Hepatocyte (in vitro differentiated cells): ENCODE results near the gene ZNF525.

Experiments used
- EZH2 ChIP-seq: fragments of 200-600 bp; sonication (generic); IDR thresholded peaks from 2 replicates; pipeline ENCODE4 v1.6.1; 2016; ENCODE audit warnings: antibody characterized with exemption, mild to moderate bottlenecking, borderline replicate concordance
- EZH2phosphoT487 ChIP-seq: fragments of 200-600 bp; sonication (generic); IDR thresholded peaks from one replicate; pipeline ENCODE4 v1.6.1; 2018; ENCODE audit warnings: antibody characterized with exemption, mild to moderate bottlenecking, low read depth, moderate library complexity; ENCODE audit not compliant: unreplicated experiment, severe bottlenecking
- TF ChIP-seq, protein P1 (sequence below): fragments of 200-600 bp; sonication (generic); IDR thresholded peaks from 2 replicates; pipeline ENCODE4 v1.5.1; 2016; ENCODE audit warnings: antibody characterized with exemption, mild to moderate bottlenecking; ENCODE audit not compliant: poor library complexity

DNA sequence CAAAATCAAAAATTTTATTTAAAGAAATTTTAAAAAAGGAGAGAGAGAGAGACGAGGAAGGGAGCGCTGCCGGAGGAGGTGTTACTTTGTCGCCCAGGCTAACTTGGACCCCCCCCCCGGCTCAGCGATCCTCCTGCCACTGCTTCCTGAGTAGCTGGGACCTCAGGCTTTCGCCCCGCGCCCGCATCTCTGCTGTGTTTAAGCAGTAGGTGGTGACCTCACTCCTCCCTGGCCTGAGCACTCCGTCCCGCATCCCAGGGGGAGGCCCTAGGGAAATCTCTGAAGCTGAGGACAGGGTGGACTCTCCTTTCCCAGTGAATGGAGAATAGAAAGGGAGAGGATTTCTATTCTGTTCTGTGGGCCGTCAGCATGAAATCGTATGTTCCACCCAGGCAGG is 32.4 kb upstream of the ZNF525 start:
- TF ChIP-seq EZH2 (no peak), EZH2phosphoT487 (no peak)
- TF ChIP-seq, protein P1, sequence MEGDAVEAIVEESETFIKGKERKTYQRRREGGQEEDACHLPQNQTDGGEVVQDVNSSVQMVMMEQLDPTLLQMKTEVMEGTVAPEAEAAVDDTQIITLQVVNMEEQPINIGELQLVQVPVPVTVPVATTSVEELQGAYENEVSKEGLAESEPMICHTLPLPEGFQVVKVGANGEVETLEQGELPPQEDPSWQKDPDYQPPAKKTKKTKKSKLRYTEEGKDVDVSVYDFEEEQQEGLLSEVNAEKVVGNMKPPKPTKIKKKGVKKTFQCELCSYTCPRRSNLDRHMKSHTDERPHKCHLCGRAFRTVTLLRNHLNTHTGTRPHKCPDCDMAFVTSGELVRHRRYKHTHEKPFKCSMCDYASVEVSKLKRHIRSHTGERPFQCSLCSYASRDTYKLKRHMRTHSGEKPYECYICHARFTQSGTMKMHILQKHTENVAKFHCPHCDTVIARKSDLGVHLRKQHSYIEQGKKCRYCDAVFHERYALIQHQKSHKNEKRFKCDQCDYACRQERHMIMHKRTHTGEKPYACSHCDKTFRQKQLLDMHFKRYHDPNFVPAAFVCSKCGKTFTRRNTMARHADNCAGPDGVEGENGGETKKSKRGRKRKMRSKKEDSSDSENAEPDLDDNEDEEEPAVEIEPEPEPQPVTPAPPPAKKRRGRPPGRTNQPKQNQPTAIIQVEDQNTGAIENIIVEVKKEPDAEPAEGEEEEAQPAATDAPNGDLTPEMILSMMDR: no peak
